COLO668 (cell line): ENCODE measurements around the gene NELFE.
"Not testable (repeated sequence)": the region's sequence is repeated elsewhere in the genome, so short reads cannot be mapped to it uniquely, and the experiment has no call there.

ENCODE experiments used
- DNase-seq: peaks from one replicate; lab custom pipeline; 2025; ENCODE audit not compliant: unreplicated experiment; lab: John Stamatoyannopoulos, UW

The NELFE gene

DNA sequence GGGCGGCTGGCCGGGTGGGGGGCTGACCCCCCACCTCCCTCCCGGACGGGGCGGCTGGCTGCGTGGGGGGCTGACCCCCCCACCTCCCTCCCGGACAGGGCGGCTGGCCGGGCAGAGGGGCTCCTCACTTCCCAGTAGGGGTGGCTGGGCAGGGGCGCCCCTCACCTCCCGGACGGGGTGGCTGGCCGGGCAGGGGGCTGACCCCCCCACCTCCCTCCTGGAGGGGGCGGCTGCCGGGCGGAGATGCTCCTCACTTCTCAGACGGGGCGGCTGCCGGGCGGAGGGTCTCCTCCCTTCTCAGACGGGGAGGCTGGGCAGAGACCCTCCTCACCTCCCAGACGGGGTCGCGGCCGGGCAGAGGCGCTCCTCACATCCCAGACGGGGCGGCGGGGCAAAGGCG, 17.3 kb upstream of the NELFE start:
- DNase-seq: not testable (repeated sequence)

DNA sequence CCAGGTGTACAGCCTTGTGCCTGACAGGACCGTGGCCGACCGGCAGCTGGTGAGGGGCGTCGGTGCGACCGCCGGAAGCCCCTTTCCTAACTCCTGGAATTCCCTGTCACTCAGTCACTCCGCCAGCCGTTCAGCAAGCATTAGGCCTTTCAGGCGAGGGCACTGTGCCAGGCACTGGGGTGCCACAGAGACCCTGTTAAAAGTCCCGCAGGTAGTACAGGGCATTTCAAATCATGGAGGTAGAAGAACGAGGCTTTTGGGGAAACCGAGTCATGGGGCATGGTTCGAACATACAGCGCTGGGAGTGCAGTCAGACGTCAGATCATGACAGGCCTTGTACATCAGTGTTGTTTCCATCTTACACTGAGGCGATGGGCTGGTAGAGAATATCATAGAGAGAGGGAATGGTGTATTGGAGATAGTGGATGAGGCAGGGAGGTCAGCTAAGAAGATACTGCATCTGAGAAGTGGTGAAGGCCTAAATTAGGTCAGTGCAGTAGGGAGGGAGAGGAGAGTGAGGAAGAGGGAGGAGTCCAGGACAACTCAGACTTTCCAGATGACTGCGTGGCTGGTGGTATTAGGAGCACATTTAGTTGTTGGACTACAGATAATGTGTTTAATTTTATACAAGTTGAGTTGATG, 14.1 kb upstream of the NELFE start:
- DNase-seq: no peak

DNA sequence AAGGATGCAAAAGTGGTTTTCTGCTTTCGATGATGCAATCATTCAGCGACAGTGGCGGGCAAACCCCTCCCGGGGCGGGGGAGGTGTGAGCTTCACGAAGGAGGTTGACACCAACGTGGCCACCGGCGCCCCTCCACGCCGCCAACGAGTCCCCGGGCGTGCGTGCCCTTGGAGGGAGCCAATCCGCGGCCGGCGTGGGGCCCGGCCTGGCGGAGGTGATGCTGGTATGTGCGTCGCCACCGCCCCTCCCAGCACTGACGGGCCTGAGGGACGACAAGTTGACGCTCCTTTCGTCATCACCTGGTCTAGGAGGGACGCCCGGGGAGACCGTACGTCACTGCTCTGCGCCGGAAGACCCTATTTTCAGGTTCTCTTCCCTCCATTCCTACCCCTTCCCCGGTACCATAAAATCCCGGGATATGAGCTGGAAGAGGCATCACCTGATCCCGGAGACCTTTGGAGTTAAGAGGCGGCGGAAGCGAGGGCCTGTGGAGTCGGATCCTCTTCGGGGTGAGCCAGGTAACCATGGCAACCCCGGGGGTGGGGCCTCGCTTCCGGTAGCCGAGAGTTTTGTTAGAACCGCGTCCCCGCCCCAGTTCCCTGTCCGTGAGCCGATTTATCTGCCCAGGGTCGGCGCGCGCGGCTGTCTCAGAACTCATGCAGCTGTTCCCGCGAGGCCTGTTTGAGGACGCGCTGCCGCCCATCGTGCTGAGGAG, 13.4 kb upstream of the NELFE start, which contains the start of gene DXO:
Gene DXO (minus strand): TSS at position 146 of the 716 bp plus-strand sequence. CDS start 463 bp downstream, outside the sequence.
- peak; percentile 96 for DNase-seq

DNA sequence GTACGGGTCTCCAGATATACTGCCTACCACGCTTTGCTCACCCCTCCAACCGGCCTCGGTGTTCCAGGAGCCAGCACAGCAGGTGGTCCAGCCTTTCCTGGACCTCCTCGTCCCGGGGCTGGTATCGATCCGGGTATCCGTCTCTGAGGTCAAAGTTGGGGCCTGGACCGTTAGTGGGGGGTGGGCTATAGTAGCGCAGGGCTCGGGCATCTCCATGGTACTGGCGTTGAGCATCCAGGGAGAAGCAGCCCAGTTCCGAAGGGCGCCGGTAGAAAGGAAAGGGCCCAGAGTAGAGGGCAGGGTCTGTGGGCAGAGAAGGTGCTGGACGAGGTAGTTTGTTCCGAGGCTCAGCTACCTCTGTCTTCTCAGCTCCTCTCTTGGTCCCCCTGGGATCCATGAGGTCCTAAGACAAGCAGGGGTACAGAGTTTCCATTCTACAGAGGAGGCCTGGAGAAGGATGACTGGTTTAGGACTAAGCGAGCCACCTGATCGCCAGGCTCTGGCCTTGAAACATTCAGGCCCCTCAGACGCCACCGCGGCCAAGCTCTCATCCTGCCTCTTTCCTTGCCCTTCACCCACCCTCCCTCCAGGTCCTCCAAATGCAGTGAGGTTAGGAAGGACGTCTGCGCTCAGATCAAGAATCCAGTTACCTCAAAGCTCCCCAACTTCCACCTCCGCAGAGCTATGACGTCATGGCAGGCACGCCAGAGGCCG, 12.7 kb upstream of the NELFE start:
- peak; percentile 37 for DNase-seq

DNA sequence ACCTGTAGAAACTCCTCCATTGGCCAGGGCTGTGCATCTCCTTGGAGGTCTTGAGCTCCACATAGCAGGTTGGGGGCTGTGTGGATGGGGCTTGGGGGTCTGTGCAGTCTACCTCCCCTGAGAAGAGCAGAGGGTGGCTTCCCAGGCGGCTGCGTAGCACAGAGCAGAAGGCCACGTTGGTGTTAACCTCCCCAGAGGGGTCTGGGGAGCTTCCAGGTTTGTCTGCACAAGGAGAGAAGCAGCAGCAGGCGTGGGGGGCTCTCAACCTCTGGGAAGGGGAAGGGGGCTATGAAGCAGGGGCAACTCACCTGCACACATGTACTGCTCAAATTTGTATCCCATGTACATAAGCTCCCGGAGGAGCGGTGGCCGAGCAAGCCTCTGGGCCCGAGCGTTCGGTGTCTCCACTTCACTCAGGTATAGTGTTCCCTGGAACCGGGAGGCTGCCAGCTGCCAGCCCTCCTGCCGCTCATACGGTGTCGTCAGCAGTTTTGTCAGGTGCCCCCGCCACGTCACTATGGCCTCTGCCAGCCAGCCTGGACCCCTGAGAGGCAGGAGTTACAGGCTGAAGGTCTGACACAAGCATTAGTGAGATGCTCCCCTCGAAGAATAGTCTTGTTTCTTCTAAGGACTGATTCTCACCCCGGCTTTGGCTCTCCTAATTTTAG, 12.0 kb upstream of the NELFE start:
- DNase-seq: peak; percentile 63

DNA sequence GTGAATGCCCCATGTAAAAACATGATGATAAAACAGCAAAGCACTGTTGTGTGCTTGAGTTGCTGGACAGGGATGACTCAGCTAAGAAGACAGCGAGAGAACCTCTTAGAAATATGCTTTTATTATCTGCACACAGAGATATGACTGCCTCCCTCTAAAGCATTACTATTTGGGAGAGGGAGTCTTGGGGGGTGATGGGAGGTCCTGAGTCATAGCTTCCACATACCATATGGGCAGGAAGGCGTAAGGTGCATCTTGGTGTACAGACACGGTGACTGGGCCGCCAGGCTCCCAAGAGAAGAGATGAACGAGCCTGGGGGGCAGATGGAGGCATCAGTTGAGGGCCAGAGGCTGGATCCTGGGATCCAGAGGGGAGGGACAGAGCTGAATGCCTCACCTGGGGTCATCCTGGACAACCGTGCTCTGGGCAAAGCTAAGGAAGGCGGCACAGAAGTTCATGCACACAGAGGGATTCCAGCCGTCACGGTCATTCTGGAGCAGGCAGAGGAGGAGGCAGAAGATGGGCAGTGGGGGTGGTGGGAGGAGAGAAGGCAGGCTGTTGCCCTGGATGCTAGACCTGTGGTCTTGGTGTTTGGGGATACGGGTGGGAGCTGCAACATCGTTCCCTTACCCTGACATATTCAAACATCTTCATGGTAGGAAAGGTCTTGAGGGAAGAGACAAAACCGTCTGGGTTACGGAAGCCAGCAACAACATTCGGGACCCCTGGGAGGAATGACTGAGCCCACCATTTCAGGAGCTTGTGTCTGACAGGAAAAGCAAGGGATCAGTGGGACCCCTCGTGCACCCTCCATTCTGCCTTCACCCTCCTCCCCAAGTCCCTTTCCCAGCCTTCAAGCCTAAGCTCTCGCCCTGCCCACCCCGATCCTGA, 11.2 kb upstream of the NELFE start:
- no peak for DNase-seq

DNA sequence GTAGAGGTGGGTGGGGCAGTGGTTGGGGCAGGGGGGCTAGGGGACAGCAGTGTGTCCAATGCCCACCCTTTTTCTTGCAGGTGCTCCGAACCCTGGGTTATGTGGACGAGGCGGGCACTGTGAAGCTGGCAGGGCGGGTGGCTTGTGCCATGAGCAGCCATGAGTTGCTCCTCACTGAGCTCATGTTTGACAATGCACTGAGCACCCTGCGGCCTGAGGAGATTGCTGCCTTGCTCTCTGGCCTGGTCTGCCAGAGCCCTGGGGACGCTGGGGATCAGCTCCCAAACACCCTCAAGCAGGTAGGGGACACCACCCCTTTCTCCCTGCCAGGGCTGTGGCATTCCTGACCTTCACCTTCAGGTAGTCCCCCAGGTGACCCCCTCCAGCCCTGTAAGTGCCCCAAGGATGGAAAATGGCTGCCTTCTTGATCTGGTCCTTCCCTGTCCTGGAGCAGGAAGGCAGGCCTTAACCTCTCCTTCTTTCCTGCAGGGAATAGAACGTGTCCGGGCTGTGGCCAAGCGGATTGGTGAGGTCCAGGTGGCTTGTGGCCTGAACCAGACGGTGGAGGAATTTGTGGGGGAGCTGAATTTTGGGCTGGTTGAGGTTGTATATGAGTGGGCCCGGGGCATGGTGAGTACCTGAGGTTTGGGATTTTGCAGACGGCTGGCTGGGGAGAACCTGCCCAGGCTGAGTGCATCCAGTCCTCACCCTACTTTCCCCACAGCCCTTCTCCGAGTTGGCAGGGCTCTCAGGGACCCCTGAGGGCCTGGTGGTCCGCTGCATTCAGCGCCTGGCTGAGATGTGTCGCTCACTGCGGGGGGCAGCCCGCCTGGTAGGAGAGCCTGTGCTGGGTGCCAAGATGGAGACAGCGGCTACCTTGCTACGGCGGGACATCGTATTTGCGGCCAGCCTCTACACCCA, 10.3 kb upstream of the NELFE start:
- no peak for DNase-seq

DNA sequence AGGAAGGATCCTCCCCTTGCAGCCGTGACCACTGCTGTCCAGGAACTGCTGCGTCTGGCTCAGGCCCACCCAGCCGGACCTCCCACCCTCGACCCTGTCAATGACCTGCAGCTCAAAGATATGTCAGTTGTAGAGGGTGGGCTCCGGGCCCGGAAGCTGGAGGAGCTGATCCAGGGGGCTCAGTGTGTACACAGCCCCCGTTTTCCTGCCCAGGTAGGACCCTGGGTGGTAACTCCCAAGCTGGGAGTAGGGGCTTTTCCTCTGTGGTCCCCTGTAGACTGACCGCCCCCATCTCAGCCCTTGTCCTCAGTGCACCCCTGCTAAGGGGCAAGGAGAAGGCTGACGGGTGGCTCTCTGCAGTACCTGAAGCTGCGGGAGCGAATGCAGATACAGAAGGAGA, 9.6 kb upstream of the NELFE start:
- no peak for DNase-seq

GRCh38 chr6:31967926-31968320, 9.2 kb upstream of the NELFE start:
- DNase-seq: no peak

DNA sequence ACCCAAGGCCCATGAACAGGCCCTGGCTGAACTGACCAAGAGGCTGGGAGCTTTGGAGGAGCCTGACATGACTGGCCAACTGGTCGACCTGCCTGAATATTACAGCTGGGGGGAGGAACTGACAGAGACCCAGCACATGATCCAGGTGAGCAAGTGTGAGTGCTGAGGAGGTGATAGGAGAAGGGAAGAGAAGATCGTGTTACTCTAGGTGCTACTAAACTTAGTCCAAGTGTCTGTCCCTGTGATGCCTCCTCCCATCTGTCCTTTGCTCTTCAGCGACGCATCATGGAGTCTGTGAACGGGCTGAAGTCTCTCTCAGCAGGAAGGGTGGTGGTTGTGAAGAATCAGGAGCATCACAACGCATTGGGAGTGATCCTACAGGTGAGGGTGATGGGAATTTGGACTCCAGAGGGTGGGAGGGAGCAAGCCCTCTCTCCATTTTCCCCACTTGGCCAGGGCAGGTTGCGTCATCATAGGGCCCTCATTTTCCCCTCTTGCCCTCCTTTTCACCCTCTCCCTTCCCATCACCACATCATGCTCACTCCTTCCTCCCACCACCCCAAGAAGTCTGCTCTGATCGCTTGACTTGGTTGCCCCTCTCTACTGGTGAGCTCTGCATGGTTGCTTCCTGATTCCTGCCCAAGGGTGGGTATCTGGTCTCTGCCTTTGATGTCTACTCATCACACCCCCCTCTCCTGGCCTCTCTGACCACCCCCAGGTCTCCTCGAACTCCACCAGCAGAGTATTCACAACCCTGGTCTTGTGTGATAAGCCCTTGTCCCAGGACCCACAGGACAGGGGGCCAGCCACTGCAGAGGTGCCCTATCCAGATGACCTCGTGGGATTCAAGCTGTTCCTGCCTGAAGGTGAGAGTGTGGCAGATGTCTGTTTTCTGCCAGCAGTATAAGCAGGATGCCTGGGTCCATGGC, 8.5 kb upstream of the NELFE start:
- no peak for DNase-seq

- no peak for DNase-seq
Observed at GRCh38 chr6:31966506-31966905, 7.7 kb upstream of the NELFE start.

GRCh38 chr6:31965700-31966099, 6.9 kb upstream of the NELFE start:
- DNase-seq: no peak

- DNase-seq: no peak
Observed at GRCh38 chr6:31963921-31964320, 5.2 kb upstream of the NELFE start.

DNA sequence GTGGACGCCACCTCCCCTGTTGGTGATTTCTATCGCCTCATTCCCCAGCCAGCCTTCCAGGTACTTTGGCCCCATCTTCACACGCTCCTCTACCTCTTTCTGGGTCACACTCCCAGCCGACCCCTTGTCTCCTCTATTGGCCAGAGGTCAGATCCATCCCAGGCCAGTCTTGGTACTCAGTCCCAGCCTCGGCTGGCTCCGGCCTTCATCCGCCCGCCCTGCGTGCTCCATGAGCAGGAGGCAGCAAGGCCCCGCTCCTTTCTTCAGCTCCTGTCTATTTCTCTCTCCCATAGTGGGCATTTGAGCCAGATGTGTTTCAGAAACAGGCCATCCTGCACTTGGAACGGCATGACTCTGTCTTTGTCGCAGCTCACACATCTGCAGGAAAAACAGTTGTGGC, 2.8 kb upstream of the NELFE start:
- no peak for DNase-seq

DNA sequence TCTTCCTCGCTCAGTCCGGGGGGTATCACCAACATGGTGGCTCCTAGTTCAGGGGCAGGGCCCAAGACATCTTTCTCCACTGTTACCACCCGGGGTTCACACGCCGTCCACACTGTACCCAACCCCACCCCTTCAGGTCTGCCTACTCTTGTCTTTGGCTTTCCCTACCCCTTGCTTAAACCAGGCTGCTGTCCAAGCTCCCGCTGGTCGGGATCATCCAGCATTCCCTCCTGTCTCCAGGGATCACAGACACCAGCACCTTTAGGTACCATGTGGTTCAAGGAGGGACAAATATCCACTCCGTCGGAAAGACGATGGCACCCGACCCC, 395 bp downstream of the NELFE start:
- no peak for DNase-seq

DNA sequence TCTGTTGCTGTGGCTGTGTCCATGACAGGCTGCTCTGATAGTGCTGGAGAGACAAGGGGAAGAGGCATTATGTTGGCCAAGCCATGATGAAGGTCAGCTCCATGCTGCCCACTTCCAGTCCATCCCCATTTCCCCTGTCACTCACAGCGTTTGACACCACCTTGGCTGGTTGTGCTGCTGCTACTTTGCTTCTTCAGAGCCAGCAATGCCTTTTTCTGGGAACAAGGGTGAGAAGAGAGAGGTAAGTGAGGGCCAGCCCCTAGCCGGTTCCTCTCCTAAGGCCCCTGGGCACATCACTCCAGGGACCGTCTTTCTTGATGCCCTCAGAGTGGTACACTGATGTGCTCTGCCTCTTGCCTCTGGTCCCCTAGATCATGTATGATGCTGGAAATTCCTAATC, 2.0 kb downstream of the NELFE start:
- no peak for DNase-seq

DNA sequence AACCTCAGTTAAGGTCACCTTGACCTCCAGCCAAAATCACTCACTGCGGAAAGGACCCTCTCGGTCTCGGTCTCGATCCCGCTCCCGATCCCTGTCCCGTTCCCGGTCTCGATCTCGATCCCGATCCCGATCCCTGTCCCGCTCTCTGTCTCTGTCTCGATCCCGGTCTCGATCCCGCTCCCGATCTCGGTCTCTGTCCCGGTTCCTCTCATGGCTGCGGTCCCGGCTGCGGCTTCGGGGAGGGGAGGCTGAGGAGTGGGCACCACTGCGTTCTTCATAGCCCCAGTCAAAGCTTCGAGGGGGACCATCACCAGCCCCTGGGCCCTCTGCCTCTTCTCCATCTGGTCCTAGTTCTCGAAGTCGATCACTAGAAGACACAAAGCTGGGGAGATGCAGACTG, 4.3 kb downstream of the NELFE start:
- DNase-seq: no peak

DNA sequence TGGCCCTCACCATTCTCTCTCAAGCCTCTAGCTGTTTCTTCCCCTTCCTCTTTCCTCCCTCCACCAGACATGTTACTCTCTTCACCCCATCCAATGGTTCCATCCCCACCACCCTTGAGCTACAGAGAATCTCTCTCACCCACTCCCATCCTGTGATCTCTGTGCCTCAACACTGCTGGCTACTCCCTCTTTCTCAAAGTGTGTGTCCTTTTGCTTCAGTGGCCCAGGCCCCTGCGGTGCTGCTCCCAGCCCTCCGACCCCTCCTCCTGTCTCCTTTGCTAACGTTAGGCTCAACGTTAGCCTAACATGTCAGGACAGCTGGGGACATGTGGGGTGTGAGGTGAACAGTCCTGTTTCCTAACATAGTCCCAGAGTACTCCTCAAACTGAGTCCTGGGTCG, 5.9 kb downstream of the NELFE start:
- no peak for DNase-seq
